ENCODE measurements around the gene CTDSP2.

DNA sequence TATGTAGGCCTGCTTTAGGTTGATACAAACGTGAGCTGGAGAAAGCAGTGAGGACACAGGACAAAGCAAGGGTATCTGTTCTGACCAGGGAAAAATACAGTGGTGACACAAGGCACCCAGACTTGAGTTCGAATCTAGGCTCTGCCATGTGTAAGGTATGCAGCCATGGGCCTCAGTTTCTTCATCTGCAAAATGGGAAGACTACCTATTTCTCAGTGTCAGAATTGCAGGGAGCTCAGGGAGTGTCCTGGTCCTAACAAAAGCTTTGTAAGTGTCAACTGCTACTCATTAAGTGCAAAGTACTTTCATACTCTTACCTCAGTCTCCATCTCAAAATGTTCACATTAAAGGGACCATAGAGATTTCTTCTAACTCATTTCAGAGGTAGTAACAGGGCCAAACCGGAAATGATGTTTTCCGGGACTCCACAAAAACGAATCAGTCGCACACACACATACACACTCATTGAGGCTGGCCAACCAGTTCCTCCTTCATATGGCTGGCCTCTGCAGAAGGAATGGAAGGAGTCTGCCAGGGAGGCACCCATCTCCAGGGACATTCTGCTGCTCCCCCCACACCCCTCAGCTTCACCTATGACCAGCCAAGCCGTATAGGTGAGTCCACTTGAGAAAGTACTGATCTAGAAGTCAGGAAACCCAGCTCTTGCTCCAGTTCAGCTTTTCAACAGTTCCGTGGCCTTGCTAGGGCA lies 7.8 kb downstream of the CTDSP2 start:
- TF ChIP-seq, protein P1, sequence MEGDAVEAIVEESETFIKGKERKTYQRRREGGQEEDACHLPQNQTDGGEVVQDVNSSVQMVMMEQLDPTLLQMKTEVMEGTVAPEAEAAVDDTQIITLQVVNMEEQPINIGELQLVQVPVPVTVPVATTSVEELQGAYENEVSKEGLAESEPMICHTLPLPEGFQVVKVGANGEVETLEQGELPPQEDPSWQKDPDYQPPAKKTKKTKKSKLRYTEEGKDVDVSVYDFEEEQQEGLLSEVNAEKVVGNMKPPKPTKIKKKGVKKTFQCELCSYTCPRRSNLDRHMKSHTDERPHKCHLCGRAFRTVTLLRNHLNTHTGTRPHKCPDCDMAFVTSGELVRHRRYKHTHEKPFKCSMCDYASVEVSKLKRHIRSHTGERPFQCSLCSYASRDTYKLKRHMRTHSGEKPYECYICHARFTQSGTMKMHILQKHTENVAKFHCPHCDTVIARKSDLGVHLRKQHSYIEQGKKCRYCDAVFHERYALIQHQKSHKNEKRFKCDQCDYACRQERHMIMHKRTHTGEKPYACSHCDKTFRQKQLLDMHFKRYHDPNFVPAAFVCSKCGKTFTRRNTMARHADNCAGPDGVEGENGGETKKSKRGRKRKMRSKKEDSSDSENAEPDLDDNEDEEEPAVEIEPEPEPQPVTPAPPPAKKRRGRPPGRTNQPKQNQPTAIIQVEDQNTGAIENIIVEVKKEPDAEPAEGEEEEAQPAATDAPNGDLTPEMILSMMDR (IDR thresholded peaks at IDR 0.05): no peak
- TF ChIP-seq POLR2AphosphoS5 (IDR thresholded peaks at IDR 0.05): no peak

Data from sigmoid colon (tissue), 4 donors.